IMR-90 (cell line): Measurements from ENCODE around the gene EPHA6. TPM values are rescaled to one million over a fixed set of nuclear protein-coding genes. Genes with fewer than 3 reads are reported as not detected.

Experiments
- ATAC-seq: fragments of 200-7000 bp; cut with Tn5 transposase; 2 replicates; pipeline ENCODE4 v1.9.1; 2020; ENCODE audit warnings: low read depth, mild to moderate bottlenecking, moderate library complexity
- BruUV-seq: library from RNA; stranded (reverse); fragments of 400-500 nt; replicated peaks from 2 replicates; lab custom pipeline; 2021; lab: Mats Ljungman, UMichigan
- CTCF ChIA-PET: fragments of 300-600 bp; formaldehyde crosslinking; extraction: SDS; loops from one replicate; lab custom pipeline; 2021; ENCODE audit warnings: antibody characterized with exemption; lab: Yijun Ruan, JAX
- POLR2A ChIA-PET: fragments of 300-600 bp; sonication (Branson Sonifier 250); formaldehyde crosslinking; loops from one replicate; lab custom pipeline; 2022; ENCODE audit warnings: antibody characterized with exemption; ENCODE audit not compliant: unreplicated experiment; lab: Charles Lee
- DNase-seq: peaks from one replicate; pipeline ENCODE4 v3.0.0; 2013
- H2AFZ ChIP-seq: replicated peaks from 2 replicates; pipeline ENCODE3; 2013; ENCODE audit warnings: low read length, mild to moderate bottlenecking; ENCODE audit not compliant: poor library complexity
- H2AK5ac ChIP-seq: 2 replicates; pipeline ENCODE4 v1.6.1; 2013; ENCODE audit warnings: low read depth, low read length, inconsistent platforms
- H2AK9ac ChIP-seq: replicated peaks from 2 replicates; pipeline ENCODE3; 2013; ENCODE audit warnings: mild to moderate bottlenecking, low read depth, low read length, moderate library complexity; ENCODE audit not compliant: poor library complexity
- H2BK120ac ChIP-seq: 2 replicates; pipeline ENCODE4 v1.6.1; 2013; ENCODE audit warnings: low read depth, low read length, inconsistent platforms
- H2BK15ac ChIP-seq: 3 replicates; pipeline ENCODE4 v1.6.1; 2013; ENCODE audit warnings: low read depth, low read length, inconsistent platforms
- H2BK20ac ChIP-seq: 2 replicates; pipeline ENCODE4 v1.6.1; 2013; ENCODE audit warnings: low read depth, mild to moderate bottlenecking, inconsistent platforms, low read length, moderate library complexity
- H2BK5ac ChIP-seq: 2 replicates; pipeline ENCODE4 v1.6.1; 2013; ENCODE audit warnings: mild to moderate bottlenecking, low read depth, low read length, inconsistent platforms; ENCODE audit not compliant: poor library complexity, severe bottlenecking
- H3K14ac ChIP-seq: replicated peaks from 2 replicates; pipeline ENCODE4 v1.6.1; 2013; ENCODE audit warnings: low read depth, low read length, inconsistent platforms
- H3K18ac ChIP-seq: 2 replicates; pipeline ENCODE4 v1.6.1; 2013; ENCODE audit warnings: low read depth, low read length, control low read depth
- H3K23ac ChIP-seq: 2 replicates; pipeline ENCODE4 v1.6.1; 2013; ENCODE audit warnings: low read depth, low read length, inconsistent platforms
- H3K27ac ChIP-seq: 2 replicates; pipeline ENCODE4 v1.5.1; 2013; ENCODE audit warnings: mild to moderate bottlenecking, control low read depth, low read length; ENCODE audit not compliant: insufficient read depth
- H3K27me3 ChIP-seq: 2 replicates; pipeline ENCODE4 v1.6.1; 2013; ENCODE audit warnings: low read length; ENCODE audit not compliant: control insufficient read depth, insufficient read depth
- H3K36me3 ChIP-seq: 2 replicates; pipeline ENCODE4 v1.6.1; 2013; ENCODE audit warnings: low read length, mixed read lengths; ENCODE audit not compliant: control insufficient read depth, insufficient read depth
- H3K4ac ChIP-seq: 2 replicates; pipeline ENCODE4 v1.6.1; 2013; ENCODE audit warnings: low read depth, low read length, inconsistent platforms
- H3K4me1 ChIP-seq: 2 replicates; pipeline ENCODE4 v1.6.1; 2013; ENCODE audit warnings: low read length, mixed read lengths; ENCODE audit not compliant: control insufficient read depth, insufficient read depth
- H3K4me2 ChIP-seq: 2 replicates; pipeline ENCODE4 v1.6.1; 2013; ENCODE audit warnings: low read depth, mild to moderate bottlenecking, control low read depth, low read length, moderate library complexity
- H3K4me3 ChIP-seq: 2 replicates; pipeline ENCODE4 v1.5.1; 2013; ENCODE audit warnings: low read depth, mild to moderate bottlenecking, control low read depth, low read length, moderate library complexity; ENCODE audit not compliant: insufficient read depth
- H3K56ac ChIP-seq: 2 replicates; pipeline ENCODE4 v1.6.1; 2013; ENCODE audit warnings: low read length, inconsistent platforms; ENCODE audit not compliant: insufficient read depth; ENCODE audit errors: extremely low read depth
- H3K79me1 ChIP-seq, 2 experiments: 2 replicates each; pipeline ENCODE4 v1.6.1; 2013; ENCODE audit warnings: low read length in 2 of 2, inconsistent platforms in 1 of 2, low read depth in 1 of 2
- H3K9ac ChIP-seq: 2 replicates; pipeline ENCODE4 v1.6.1; 2013; ENCODE audit warnings: low read depth, low read length, control low read depth
- H3K9me1 ChIP-seq: 2 replicates; pipeline ENCODE4 v1.6.1; 2013; ENCODE audit warnings: low read length, inconsistent platforms; ENCODE audit not compliant: insufficient read depth
- H3K9me3 ChIP-seq: 2 replicates; pipeline ENCODE4 v1.6.1; 2013; ENCODE audit warnings: low read length; ENCODE audit not compliant: control insufficient read depth, insufficient read depth
- H4K20me1 ChIP-seq: 2 replicates; pipeline ENCODE4 v1.6.1; 2013; ENCODE audit warnings: low read length, inconsistent platforms; ENCODE audit not compliant: insufficient read depth
- H4K5ac ChIP-seq: 2 replicates; pipeline ENCODE4 v1.6.1; 2013; ENCODE audit warnings: mild to moderate bottlenecking, low read depth, low read length, control low read depth
- H4K8ac ChIP-seq, 2 experiments: 2 replicates each; pipeline ENCODE4 v1.6.1; 2013; ENCODE audit warnings: low read depth in 2 of 2, low read length in 2 of 2, control low read depth in 1 of 2, inconsistent platforms in 1 of 2
- H4K91ac ChIP-seq: 2 replicates; pipeline ENCODE4 v1.6.1; 2013; ENCODE audit warnings: low read depth, low read length, inconsistent platforms; ENCODE audit not compliant: insufficient read depth
- RCOR1 ChIP-seq: IDR thresholded peaks from 2 replicates; pipeline ENCODE4 v1.6.1; 2012; ENCODE audit warnings: mild to moderate bottlenecking, low read length, improper control_type of control experiment; ENCODE audit not compliant: insufficient replicate concordance
- RFX5 ChIP-seq: IDR thresholded peaks from 2 replicates; pipeline ENCODE4 v1.8.0; 2012; ENCODE audit warnings: low read depth, mild to moderate bottlenecking, low read length, moderate library complexity
- USF2 ChIP-seq: fragments of 150-350 bp; IDR thresholded peaks from 2 replicates; pipeline ENCODE4 v1.6.1; 2017; ENCODE audit warnings: mild to moderate bottlenecking, antibody characterized with exemption, low read length, low read depth
- WGBS, 2 experiments: methylation state at CpG; one replicate each; pipeline versions ENCODE4 v1.1.5 to v1.1.7; 2013; ENCODE audit warnings: missing lambda C conversion rate in 2 of 2; ENCODE audit not compliant: insufficient read length in 1 of 2; ENCODE audit errors: extremely low coverage in 2 of 2; 5-methylcytosine and 5-hydroxymethylcytosine counted together
- dilution Hi-C: fragments of 300-500 bp; cut with HindIII; formaldehyde crosslinking; loops from one replicate; pipeline ENCODE4 v1.14.3; 2018; ENCODE audit warnings: low sequenced_read_pairs; ENCODE audit not compliant: unreplicated experiment
- in situ Hi-C: fragments of 300-500 bp; cut with MboI; formaldehyde crosslinking; loops from 3 replicates; pipeline ENCODE4 v1.14.3; 2019; ENCODE audit warnings: low sequenced_read_pairs, inconsistent platforms, mixed read lengths
- intact Hi-C: fragments of 100-400 bp; cut with micrococcal nuclease; formaldehyde crosslinking; loops from 2 replicates; pipeline ENCODE4 v1.10.0; 2022
- polyA plus RNA-seq, 3 experiments: library from polyadenylated mRNA; depleted of rRNA; stranded (reverse); fragments of >200 nt; gene quantifications; 2 replicates each; pipeline ENCODE4 v1.2.3, GENCODE V29; 2012; ENCODE audit warnings: low replicate concordance in 1 of 3
- total RNA-seq: library from RNA; depleted of rRNA; stranded (reverse); fragments of >200 nt; gene quantifications from 2 replicates; pipeline ENCODE4 v1.2.3, GENCODE V29; 2012

Gene EPHA6
- total and polyA plus RNA-seq, 2 of the 4 experiments (the other 2 are of a cell fraction): not detected

- no peak overlapping the region for H3K4ac ChIP-seq
- H4K91ac ChIP-seq: no peak overlapping the region
- H2BK20ac ChIP-seq: no peak overlapping the region
- no peak overlapping the region for H2BK15ac ChIP-seq
- no peaks in the 10 kb centered on the region for H3K79me1 ChIP-seq
- in situ Hi-C loops (no loop called here), dilution Hi-C loops (no loop called here), intact Hi-C loops (no loop called here)
- H3K18ac ChIP-seq: no peak overlapping the region
- no peaks in the 10 kb centered on the region for H3K9me1 ChIP-seq
- no peak overlapping the region for H2BK5ac ChIP-seq
- H3K27ac ChIP-seq: no peak overlapping the region
- H2AK9ac ChIP-seq: no peak overlapping the region
- no peaks in the 10 kb centered on the region for H3K9me3 ChIP-seq
- ChIA-PET POLR2A (no interaction called here), CTCF (no interaction called here)
- no peaks in the 10 kb centered on the region for H4K20me1 ChIP-seq
- no peak overlapping the region for H4K5ac ChIP-seq
- no peaks in the 10 kb centered on the region for H3K4me1 ChIP-seq
- no peak overlapping the region for H4K8ac ChIP-seq
- no peak overlapping the region for H3K56ac ChIP-seq
- H3K14ac ChIP-seq: no peak overlapping the region
- no peak overlapping the region for H3K23ac ChIP-seq
- BruUV-seq: no TSS peak
- no peaks in the 10 kb centered on the region for H3K36me3 ChIP-seq
- no peaks in the 10 kb centered on the region for H3K27me3 ChIP-seq
- WGBS, 2 experiments: no CpG with 5 or more reads among the region's 2 CpGs
- no peak overlapping the region for H3K4me2 ChIP-seq
- no peak for ATAC-seq
- H2AFZ ChIP-seq: no peak overlapping the region
- no peak overlapping the region for H3K4me3 ChIP-seq
- H2AK5ac ChIP-seq: no peak overlapping the region
- no peak overlapping the region for H3K9ac ChIP-seq
- no peak for DNase-seq
- no peak for TF ChIP-seq RCOR1
- TF ChIP-seq RFX5: no peak
- no peak for TF ChIP-seq USF2
- no peak overlapping the region for H2BK120ac ChIP-seq
These were observed 907.1 kb downstream of the EPHA6 start for GRCh38 chr3:97721446-97721845.
